IMR-90 (cell line): ENCODE measurements around the gene ITPKC. TPM values are rescaled to one million over a fixed set of nuclear protein-coding genes. Genes with fewer than 3 reads are reported as not detected.
"Not testable (repeated sequence)": the region's sequence is repeated elsewhere in the genome, so short reads cannot be mapped to it uniquely, and the experiment has no call there.

Experiments used
- ATAC-seq: fragments of 200-7000 bp; cut with Tn5 transposase; 2 replicates; pipeline ENCODE4 v1.9.1; 2020; ENCODE audit warnings: low read depth, mild to moderate bottlenecking, moderate library complexity
- BruUV-seq: library from RNA; stranded (reverse); fragments of 400-500 nt; replicated peaks from 2 replicates; lab custom pipeline; 2021; lab: Mats Ljungman, UMichigan
- CTCF ChIA-PET: fragments of 300-600 bp; formaldehyde crosslinking; extraction: SDS; loops from one replicate; lab custom pipeline; 2021; ENCODE audit warnings: antibody characterized with exemption; lab: Yijun Ruan, JAX
- POLR2A ChIA-PET: fragments of 300-600 bp; sonication (Branson Sonifier 250); formaldehyde crosslinking; loops from one replicate; lab custom pipeline; 2022; ENCODE audit warnings: antibody characterized with exemption; ENCODE audit not compliant: unreplicated experiment; lab: Charles Lee
- DNase-seq: peaks from one replicate; pipeline ENCODE4 v3.0.0; 2013
- H2AFZ ChIP-seq: replicated peaks from 2 replicates; pipeline ENCODE3; 2013; ENCODE audit warnings: low read length, mild to moderate bottlenecking; ENCODE audit not compliant: poor library complexity
- H2AK5ac ChIP-seq: 2 replicates; pipeline ENCODE4 v1.6.1; 2013; ENCODE audit warnings: low read depth, low read length, inconsistent platforms
- H2AK9ac ChIP-seq: replicated peaks from 2 replicates; pipeline ENCODE3; 2013; ENCODE audit warnings: mild to moderate bottlenecking, low read depth, low read length, moderate library complexity; ENCODE audit not compliant: poor library complexity
- H2BK120ac ChIP-seq: 2 replicates; pipeline ENCODE4 v1.6.1; 2013; ENCODE audit warnings: low read depth, low read length, inconsistent platforms
- H2BK15ac ChIP-seq: 3 replicates; pipeline ENCODE4 v1.6.1; 2013; ENCODE audit warnings: low read depth, low read length, inconsistent platforms
- H2BK20ac ChIP-seq: 2 replicates; pipeline ENCODE4 v1.6.1; 2013; ENCODE audit warnings: low read depth, mild to moderate bottlenecking, inconsistent platforms, low read length, moderate library complexity
- H2BK5ac ChIP-seq: 2 replicates; pipeline ENCODE4 v1.6.1; 2013; ENCODE audit warnings: mild to moderate bottlenecking, low read depth, low read length, inconsistent platforms; ENCODE audit not compliant: poor library complexity, severe bottlenecking
- H3K14ac ChIP-seq: replicated peaks from 2 replicates; pipeline ENCODE4 v1.6.1; 2013; ENCODE audit warnings: low read depth, low read length, inconsistent platforms
- H3K18ac ChIP-seq: 2 replicates; pipeline ENCODE4 v1.6.1; 2013; ENCODE audit warnings: low read depth, low read length, control low read depth
- H3K23ac ChIP-seq: 2 replicates; pipeline ENCODE4 v1.6.1; 2013; ENCODE audit warnings: low read depth, low read length, inconsistent platforms
- H3K27ac ChIP-seq: 2 replicates; pipeline ENCODE4 v1.5.1; 2013; ENCODE audit warnings: mild to moderate bottlenecking, control low read depth, low read length; ENCODE audit not compliant: insufficient read depth
- H3K27me3 ChIP-seq: 2 replicates; pipeline ENCODE4 v1.6.1; 2013; ENCODE audit warnings: low read length; ENCODE audit not compliant: control insufficient read depth, insufficient read depth
- H3K36me3 ChIP-seq: 2 replicates; pipeline ENCODE4 v1.6.1; 2013; ENCODE audit warnings: low read length, mixed read lengths; ENCODE audit not compliant: control insufficient read depth, insufficient read depth
- H3K4ac ChIP-seq: 2 replicates; pipeline ENCODE4 v1.6.1; 2013; ENCODE audit warnings: low read depth, low read length, inconsistent platforms
- H3K4me1 ChIP-seq: 2 replicates; pipeline ENCODE4 v1.6.1; 2013; ENCODE audit warnings: low read length, mixed read lengths; ENCODE audit not compliant: control insufficient read depth, insufficient read depth
- H3K4me2 ChIP-seq: 2 replicates; pipeline ENCODE4 v1.6.1; 2013; ENCODE audit warnings: low read depth, mild to moderate bottlenecking, control low read depth, low read length, moderate library complexity
- H3K4me3 ChIP-seq: 2 replicates; pipeline ENCODE4 v1.5.1; 2013; ENCODE audit warnings: low read depth, mild to moderate bottlenecking, control low read depth, low read length, moderate library complexity; ENCODE audit not compliant: insufficient read depth
- H3K56ac ChIP-seq: 2 replicates; pipeline ENCODE4 v1.6.1; 2013; ENCODE audit warnings: low read length, inconsistent platforms; ENCODE audit not compliant: insufficient read depth; ENCODE audit errors: extremely low read depth
- H3K79me1 ChIP-seq, 2 experiments: 2 replicates each; pipeline ENCODE4 v1.6.1; 2013; ENCODE audit warnings: low read length in 2 of 2, inconsistent platforms in 1 of 2, low read depth in 1 of 2
- H3K9ac ChIP-seq: 2 replicates; pipeline ENCODE4 v1.6.1; 2013; ENCODE audit warnings: low read depth, low read length, control low read depth
- H3K9me1 ChIP-seq: 2 replicates; pipeline ENCODE4 v1.6.1; 2013; ENCODE audit warnings: low read length, inconsistent platforms; ENCODE audit not compliant: insufficient read depth
- H3K9me3 ChIP-seq: 2 replicates; pipeline ENCODE4 v1.6.1; 2013; ENCODE audit warnings: low read length; ENCODE audit not compliant: control insufficient read depth, insufficient read depth
- H4K20me1 ChIP-seq: 2 replicates; pipeline ENCODE4 v1.6.1; 2013; ENCODE audit warnings: low read length, inconsistent platforms; ENCODE audit not compliant: insufficient read depth
- H4K5ac ChIP-seq: 2 replicates; pipeline ENCODE4 v1.6.1; 2013; ENCODE audit warnings: mild to moderate bottlenecking, low read depth, low read length, control low read depth
- H4K8ac ChIP-seq, 2 experiments: 2 replicates each; pipeline ENCODE4 v1.6.1; 2013; ENCODE audit warnings: low read depth in 2 of 2, low read length in 2 of 2, control low read depth in 1 of 2, inconsistent platforms in 1 of 2
- H4K91ac ChIP-seq: 2 replicates; pipeline ENCODE4 v1.6.1; 2013; ENCODE audit warnings: low read depth, low read length, inconsistent platforms; ENCODE audit not compliant: insufficient read depth
- WGBS, 2 experiments: methylation state at CpG; one replicate each; pipeline versions ENCODE4 v1.1.5 to v1.1.7; 2013; ENCODE audit warnings: missing lambda C conversion rate in 2 of 2; ENCODE audit not compliant: insufficient read length in 1 of 2; ENCODE audit errors: extremely low coverage in 2 of 2; 5-methylcytosine and 5-hydroxymethylcytosine counted together
- dilution Hi-C: fragments of 300-500 bp; cut with HindIII; formaldehyde crosslinking; loops from one replicate; pipeline ENCODE4 v1.14.3; 2018; ENCODE audit warnings: low sequenced_read_pairs; ENCODE audit not compliant: unreplicated experiment
- in situ Hi-C: fragments of 300-500 bp; cut with MboI; formaldehyde crosslinking; loops from 3 replicates; pipeline ENCODE4 v1.14.3; 2019; ENCODE audit warnings: low sequenced_read_pairs, inconsistent platforms, mixed read lengths
- intact Hi-C: fragments of 100-400 bp; cut with micrococcal nuclease; formaldehyde crosslinking; loops from 2 replicates; pipeline ENCODE4 v1.10.0; 2022
- polyA plus RNA-seq, 3 experiments: library from polyadenylated mRNA; depleted of rRNA; stranded (reverse); fragments of >200 nt; gene quantifications; 2 replicates each; pipeline ENCODE4 v1.2.3, GENCODE V29; 2012; ENCODE audit warnings: low replicate concordance in 1 of 3
- total RNA-seq: library from RNA; depleted of rRNA; stranded (reverse); fragments of >200 nt; gene quantifications from 2 replicates; pipeline ENCODE4 v1.2.3, GENCODE V29; 2012

Gene ITPKC
- total and polyA plus RNA-seq, 2 of the 4 experiments (the other 2 are of a cell fraction), result 7.7 to 9.4 TPM

DNA sequence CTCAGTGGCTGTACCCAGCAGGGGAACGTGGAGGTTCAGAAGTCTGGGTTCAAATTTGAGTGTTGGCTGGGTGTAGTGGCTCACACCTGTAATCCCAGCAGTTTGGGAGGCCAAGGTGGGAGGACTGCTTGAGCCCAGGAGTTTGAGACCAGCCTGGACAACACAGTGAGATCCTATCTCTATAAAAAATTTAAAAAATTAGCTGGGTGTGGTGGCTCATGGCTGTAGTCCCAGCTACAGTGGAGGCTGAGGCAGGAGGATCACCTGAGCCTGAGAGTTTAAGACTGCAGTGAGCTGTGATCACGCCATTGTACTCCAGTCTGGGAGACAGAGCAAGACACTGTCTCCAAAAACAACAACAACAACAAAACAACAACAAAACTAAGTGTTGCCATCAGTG, 67.2 kb downstream of the ITPKC start:
- H2BK5ac ChIP-seq, H3K14ac ChIP-seq, H2BK15ac ChIP-seq, H3K56ac ChIP-seq, H4K91ac ChIP-seq, intact Hi-C loops, H4K5ac ChIP-seq, dilution Hi-C loops, H3K9me3 ChIP-seq, H2AFZ ChIP-seq, H3K18ac ChIP-seq, BruUV-seq, H3K27me3 ChIP-seq, in situ Hi-C loops, DNase-seq, H2BK20ac ChIP-seq, H3K9me1 ChIP-seq, ATAC-seq, POLR2A ChIA-PET, CTCF ChIA-PET, H4K8ac ChIP-seq, H3K4me1 ChIP-seq, H3K4me3 ChIP-seq, H4K20me1 ChIP-seq, H3K23ac ChIP-seq, H3K36me3 ChIP-seq, H3K9ac ChIP-seq, H3K27ac ChIP-seq, H3K4me2 ChIP-seq, H2BK120ac ChIP-seq, H3K4ac ChIP-seq, H2AK5ac ChIP-seq: not testable (repeated sequence)
- Histone ChIP-seq H2AK9ac (peak overlapping the region; percentile 21), H3K79me1 (peaks cover 8 to 13% of the 10 kb centered on the region in 2 experiments; a peak in 3 of 4 replicates)
- 83% methylated on average over 1 of the region's 2 CpGs; no CpG with 5 or more reads in 1 of the 2 experiments for WGBS, 2 experiments
